GM12874 (cell line): ENCODE measurements around the gene NT5C3B.

Experiments used
- TF ChIP-seq, protein P1 (sequence below): IDR thresholded peaks from 2 replicates; pipeline ENCODE4 v1.5.1; 2011; ENCODE audit warnings: low read depth, mild to moderate bottlenecking, control low read depth, low read length, moderate library complexity; ENCODE audit not compliant: insufficient read depth

The NT5C3B gene

DNA sequence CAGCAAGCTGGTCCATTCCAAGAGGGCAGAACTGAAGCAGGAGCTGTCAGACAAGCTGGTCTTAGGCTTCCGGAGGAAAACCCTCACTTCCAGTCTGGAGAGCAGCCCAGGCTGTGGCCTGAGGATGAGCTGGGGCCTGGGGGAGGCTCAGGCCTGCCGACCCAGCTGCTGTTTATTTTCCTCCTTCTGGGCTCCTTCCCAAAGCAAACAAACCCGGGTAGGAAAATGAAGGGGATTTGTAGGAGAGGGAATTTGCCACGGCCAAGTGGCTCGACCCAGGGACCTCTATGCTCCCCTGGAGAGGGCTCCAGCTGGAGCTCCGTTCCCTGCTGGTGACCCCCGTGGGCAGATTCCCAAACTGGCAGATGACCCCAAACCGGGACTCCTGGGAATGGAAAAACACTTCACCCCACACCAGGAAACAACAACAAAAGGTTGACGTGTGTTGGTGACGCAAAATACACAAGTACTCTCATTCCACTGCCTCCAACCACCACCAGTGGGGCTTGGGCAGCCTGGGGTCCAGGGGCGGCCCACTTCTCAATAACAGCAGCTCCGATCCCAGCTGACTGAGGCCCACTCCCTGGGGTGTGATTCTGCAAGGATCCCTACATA, 58.4 kb downstream of the NT5C3B start:
- TF ChIP-seq, protein P1, sequence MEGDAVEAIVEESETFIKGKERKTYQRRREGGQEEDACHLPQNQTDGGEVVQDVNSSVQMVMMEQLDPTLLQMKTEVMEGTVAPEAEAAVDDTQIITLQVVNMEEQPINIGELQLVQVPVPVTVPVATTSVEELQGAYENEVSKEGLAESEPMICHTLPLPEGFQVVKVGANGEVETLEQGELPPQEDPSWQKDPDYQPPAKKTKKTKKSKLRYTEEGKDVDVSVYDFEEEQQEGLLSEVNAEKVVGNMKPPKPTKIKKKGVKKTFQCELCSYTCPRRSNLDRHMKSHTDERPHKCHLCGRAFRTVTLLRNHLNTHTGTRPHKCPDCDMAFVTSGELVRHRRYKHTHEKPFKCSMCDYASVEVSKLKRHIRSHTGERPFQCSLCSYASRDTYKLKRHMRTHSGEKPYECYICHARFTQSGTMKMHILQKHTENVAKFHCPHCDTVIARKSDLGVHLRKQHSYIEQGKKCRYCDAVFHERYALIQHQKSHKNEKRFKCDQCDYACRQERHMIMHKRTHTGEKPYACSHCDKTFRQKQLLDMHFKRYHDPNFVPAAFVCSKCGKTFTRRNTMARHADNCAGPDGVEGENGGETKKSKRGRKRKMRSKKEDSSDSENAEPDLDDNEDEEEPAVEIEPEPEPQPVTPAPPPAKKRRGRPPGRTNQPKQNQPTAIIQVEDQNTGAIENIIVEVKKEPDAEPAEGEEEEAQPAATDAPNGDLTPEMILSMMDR = no peak

DNA sequence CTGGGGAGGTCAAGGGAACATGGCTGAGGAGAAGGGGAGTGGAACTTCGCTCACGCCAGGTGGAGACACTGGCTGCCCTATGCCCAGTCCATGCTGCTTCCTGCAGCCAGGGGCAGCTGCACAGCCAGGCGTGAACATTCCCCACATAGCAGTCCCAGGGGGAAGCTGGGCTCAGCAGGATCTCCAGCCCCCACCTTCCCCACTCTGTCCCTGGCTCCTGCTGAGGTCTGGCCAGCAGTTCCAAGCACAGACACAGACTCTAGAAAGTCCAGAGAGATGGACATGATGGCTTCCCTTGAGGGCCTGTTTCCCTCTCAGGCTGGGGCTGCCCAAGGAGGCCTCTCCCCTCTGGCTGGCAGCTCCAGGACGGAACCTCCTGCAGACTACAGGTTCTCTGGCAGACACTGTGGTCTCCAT, 58.9 kb downstream of the NT5C3B start:
- TF ChIP-seq, protein P1 = no peak

DNA sequence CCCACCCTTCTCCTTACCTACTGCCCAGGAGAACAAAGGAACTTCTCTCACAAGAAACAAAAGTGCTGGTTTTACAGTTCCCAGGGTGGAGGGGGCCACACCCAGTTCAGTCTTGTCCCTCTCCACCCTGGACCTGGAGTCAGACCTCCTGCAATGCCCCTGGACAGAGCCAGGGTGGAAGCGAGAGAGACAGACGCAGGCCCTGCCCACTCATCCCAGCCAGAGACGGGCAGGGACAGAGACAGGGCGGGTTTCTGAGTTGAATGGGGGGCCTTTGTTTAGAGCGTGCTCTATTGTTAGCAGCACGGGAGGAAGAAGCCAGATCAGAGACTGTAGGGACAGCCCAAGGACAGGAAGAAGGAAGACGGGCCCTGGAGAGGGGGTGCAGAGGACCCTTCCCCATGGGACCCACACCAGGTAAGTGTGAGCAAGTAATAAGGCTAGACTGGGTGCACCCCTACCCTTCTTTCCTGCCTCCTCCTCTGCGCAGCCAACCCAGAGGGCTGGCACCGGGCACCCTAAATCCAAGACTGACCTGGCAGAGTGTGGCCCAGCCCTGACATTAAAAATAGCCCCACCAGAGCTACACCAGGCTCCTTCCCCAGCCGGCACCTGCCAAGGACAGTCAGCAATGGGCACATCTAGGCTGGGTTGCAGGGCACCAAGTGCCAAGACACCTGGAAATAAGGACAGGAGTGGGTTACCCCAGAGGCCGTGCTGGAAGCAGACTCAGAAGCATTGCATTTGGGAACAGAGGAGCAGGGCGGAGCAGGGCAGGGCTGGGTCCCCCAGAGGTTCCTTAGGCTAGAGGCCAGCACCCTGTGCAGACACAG, 60.4 kb downstream of the NT5C3B start:
- TF ChIP-seq, protein P1 = no peak
